GM20431 (cell line): ENCODE measurements around the gene DLGAP1.

ENCODE experiments used
- in situ Hi-C: fragments of 300-500 bp; cut with MseI, MboI; formaldehyde crosslinking; loops from one replicate; pipeline ENCODE4 v1.15.0; 2020; ENCODE audit warnings: low sequenced_read_pairs; ENCODE audit not compliant: unreplicated experiment

DLGAP1 gene

GRCh38 chr18:3460823-3461398 lies 994.2 kb downstream of the DLGAP1 start:
- in situ Hi-C loops: loop anchor here (25.0 kb wide), 1 partner anchor 126 kb away; no protein-coding TSS in a partner anchor

- in situ Hi-C loops: loop anchor here (25.0 kb wide), 1 partner anchor 128 kb away; no protein-coding TSS in a partner anchor
These were observed 995.9 kb downstream of the DLGAP1 start for GRCh38 chr18:3458952-3459853.

- in situ Hi-C loops: loop anchor here (25.0 kb wide), 1 partner anchor 129 kb away; no protein-coding TSS in a partner anchor
These were observed 996.7 kb downstream of the DLGAP1 start for GRCh38 chr18:3458378-3458777.

- in situ Hi-C loops: loop anchor here (25.0 kb wide), 1 partner anchor 130 kb away; no protein-coding TSS in a partner anchor
These were observed 997.8 kb downstream of the DLGAP1 start for GRCh38 chr18:3457261-3457724.

GRCh38 chr18:3456686-3457069 lies 998.4 kb downstream of the DLGAP1 start:
- in situ Hi-C loops: loop anchor here (25.0 kb wide), 1 partner anchor 131 kb away; no protein-coding TSS in a partner anchor

- in situ Hi-C loops: loop anchor here (25.0 kb wide), 1 partner anchor 131 kb away; no protein-coding TSS in a partner anchor
These were observed 999.0 kb downstream of the DLGAP1 start for GRCh38 chr18:3455907-3456685.

GRCh38 chr18:3455090-3455635 lies 999.9 kb downstream of the DLGAP1 start:
- in situ Hi-C loops: loop anchor here (25.0 kb wide), 1 partner anchor 132 kb away; no protein-coding TSS in a partner anchor

- in situ Hi-C loops: loop anchor here (25.0 kb wide), 1 partner anchor 133 kb away; no protein-coding TSS in a partner anchor
These were observed 1000.6 kb downstream of the DLGAP1 start for GRCh38 chr18:3454365-3455089.

- in situ Hi-C loops: loop anchor here (25.0 kb wide), 1 partner anchor 134 kb away; no protein-coding TSS in a partner anchor
These were observed 1001.4 kb downstream of the DLGAP1 start for GRCh38 chr18:3453540-3454364.

- in situ Hi-C loops: loop anchor here (25.0 kb wide), 1 partner anchor 134 kb away; no protein-coding TSS in a partner anchor
These were observed 1002.2 kb downstream of the DLGAP1 start for GRCh38 chr18:3452750-3453539.

GRCh38 chr18:3451989-3452749 lies 1002.9 kb downstream of the DLGAP1 start:
- in situ Hi-C loops: loop anchor here (25.0 kb wide), 1 partner anchor 135 kb away; no protein-coding TSS in a partner anchor

GRCh38 chr18:3451183-3451988 lies 1003.7 kb downstream of the DLGAP1 start:
- in situ Hi-C loops: loop anchor here (25.0 kb wide), 1 partner anchor 136 kb away; no protein-coding TSS in a partner anchor

- in situ Hi-C loops: loop anchor here (25.0 kb wide), 1 partner anchor 137 kb away; no protein-coding TSS in a partner anchor
These were observed 1004.3 kb downstream of the DLGAP1 start for GRCh38 chr18:3450799-3451182.

- in situ Hi-C loops: loop anchor here (25.0 kb wide), 1 partner anchor 137 kb away; no protein-coding TSS in a partner anchor
These were observed 1004.9 kb downstream of the DLGAP1 start, which contains the start of gene TGIF1 for GRCh38 chr18:3450012-3450798. TGIF1 (plus strand) TSS chr18:3450172; CDS start chr18:3450490, 318 bp downstream.
